ENCODE results near the gene ADAMTSL3. TPM values are rescaled to one million over a fixed set of nuclear protein-coding genes. Genes with fewer than 3 reads are reported as not detected.

ADAMTSL3 gene
- total RNA-seq, 2 experiments from 2014 or later: not detected

- no peaks in the 10 kb centered on the region for H3K9me3 ChIP-seq (ENCODE audit: control insufficient read depth in 1 of 2, insufficient read depth in 1 of 2, low read length in 2 of 2)
- no peaks in the 10 kb centered on the region for H3K9me3 Mint-ChIP-seq
- H3K4me1 ChIP-seq (ENCODE audit: insufficient read depth, low read length): no peaks in the 10 kb centered on the region
- DNase-seq (no peak), ATAC-seq (ENCODE audit: poor library complexity) (no peak)
- H3K27me3 ChIP-seq (ENCODE audit: control insufficient read depth in 1 of 2, insufficient read depth in 2 of 2, low read length in 2 of 2): peaks cover 0 to 3% of the 10 kb centered on the region in 2 experiments
- ChIA-PET POLR2A (no interaction called here), CTCF (no interaction called here)
- H3K4me3 ChIP-seq (ENCODE audit: low read length): no peak overlapping the region
- no peaks in the 10 kb centered on the region for H3K36me3 Mint-ChIP-seq (ENCODE audit: low read depth)
- no peak for TF ChIP-seq CTCF (IDR thresholded peaks at IDR 0.05)
- intact Hi-C loops (cut with DNase I, micrococcal nuclease): no loop called here
- no peaks in the 10 kb centered on the region for H3K36me3 ChIP-seq (ENCODE audit: insufficient read depth, low read length)
- no peaks in the 10 kb centered on the region for H3K4me1 Mint-ChIP-seq (ENCODE audit: low read depth)
- no peak overlapping the region for H3K4me3 Mint-ChIP-seq
- no peak overlapping the region for H3K27ac Mint-ChIP-seq
- H3K27ac ChIP-seq (ENCODE audit: low read depth in 1 of 2, low read length in 2 of 2): no peak overlapping the region
- H3K27me3 Mint-ChIP-seq: peaks cover 11% of the 10 kb centered on the region
Measured at GRCh38 chr15:83940136-83940535, 286.2 kb downstream of the ADAMTSL3 start.

- no peaks in the 10 kb centered on the region for H3K9me3 Mint-ChIP-seq
- H3K27me3 Mint-ChIP-seq: peaks cover 7% of the 10 kb centered on the region
- intact Hi-C loops (cut with DNase I, micrococcal nuclease): no loop called here
Measured at GRCh38 chr15:83943043-83943442, 289.1 kb downstream of the ADAMTSL3 start.

GRCh38 chr15:83943849-83944404, 290.0 kb downstream of the ADAMTSL3 start:
- Mint-ChIP-seq H3K4me1 (ENCODE audit: low read depth) (no peaks in the 10 kb centered on the region), H3K27ac (no peak overlapping the region), H3K4me3 (no peak overlapping the region), H3K27me3 (peaks cover 7% of the 10 kb centered on the region), H3K9me3 (no peaks in the 10 kb centered on the region), H3K36me3 (ENCODE audit: low read depth) (no peaks in the 10 kb centered on the region)
- Histone ChIP-seq H3K4me1 (ENCODE audit: insufficient read depth, low read length) (no peaks in the 10 kb centered on the region), H3K27ac (ENCODE audit: low read depth in 1 of 2, low read length in 2 of 2) (no peak overlapping the region), H3K27me3 (ENCODE audit: control insufficient read depth in 1 of 2, insufficient read depth in 2 of 2, low read length in 2 of 2) (peaks cover 0 to 3% of the 10 kb centered on the region in 2 experiments), H3K9me3 (ENCODE audit: control insufficient read depth in 1 of 2, insufficient read depth in 1 of 2, low read length in 2 of 2) (no peaks in the 10 kb centered on the region), H3K4me3 (ENCODE audit: low read length) (no peak overlapping the region), H3K36me3 (ENCODE audit: insufficient read depth, low read length) (no peaks in the 10 kb centered on the region)
- no peak for DNase-seq
- intact Hi-C loops (cut with DNase I, micrococcal nuclease): no loop called here
- ChIA-PET POLR2A (no interaction called here), CTCF (no interaction called here)
- no peak for TF ChIP-seq CTCF (IDR thresholded peaks at IDR 0.05)
- no peak for ATAC-seq (ENCODE audit: poor library complexity)

More at GRCh38 chr15:83943043-83943442, 289.1 kb downstream of the ADAMTSL3 start:
- Histone ChIP-seq H3K27ac (ENCODE audit: low read depth in 1 of 2, low read length in 2 of 2) (no peak overlapping the region), H3K36me3 (ENCODE audit: insufficient read depth, low read length) (no peaks in the 10 kb centered on the region), H3K4me3 (ENCODE audit: low read length) (no peak overlapping the region), H3K27me3 (ENCODE audit: control insufficient read depth in 1 of 2, insufficient read depth in 2 of 2, low read length in 2 of 2) (peaks cover 0 to 3% of the 10 kb centered on the region in 2 experiments), H3K4me1 (ENCODE audit: insufficient read depth, low read length) (no peaks in the 10 kb centered on the region), H3K9me3 (ENCODE audit: control insufficient read depth in 1 of 2, insufficient read depth in 1 of 2, low read length in 2 of 2) (no peaks in the 10 kb centered on the region)
- ATAC-seq (ENCODE audit: poor library complexity) (no peak), DNase-seq (no peak)
- Mint-ChIP-seq H3K4me1 (ENCODE audit: low read depth) (no peaks in the 10 kb centered on the region), H3K36me3 (ENCODE audit: low read depth) (no peaks in the 10 kb centered on the region), H3K4me3 (no peak overlapping the region), H3K27ac (no peak overlapping the region)
- ChIA-PET POLR2A (no interaction called here), CTCF (no interaction called here)
- no peak for TF ChIP-seq CTCF (IDR thresholded peaks at IDR 0.05)
